Breast epithelium (tissue), 3 donors: ENCODE measurements around the gene TRPM5.

ENCODE experiments used
- CTCF ChIP-seq, 3 donors: fragments of 450-650 bp; IDR thresholded peaks; one replicate each; pipeline ENCODE4 v1.5.1; 2016 to 2017; ENCODE audit warnings: antibody characterized with exemption in 3 of 3, mild to moderate bottlenecking in 3 of 3, moderate library complexity in 3 of 3
- POLR2AphosphoS5 ChIP-seq, 3 donors: sonication (generic); formaldehyde crosslinking; IDR thresholded peaks; one replicate each; pipeline ENCODE4 v1.6.1; 2017; ENCODE audit warnings: antibody characterized with exemption in 3 of 3

DNA sequence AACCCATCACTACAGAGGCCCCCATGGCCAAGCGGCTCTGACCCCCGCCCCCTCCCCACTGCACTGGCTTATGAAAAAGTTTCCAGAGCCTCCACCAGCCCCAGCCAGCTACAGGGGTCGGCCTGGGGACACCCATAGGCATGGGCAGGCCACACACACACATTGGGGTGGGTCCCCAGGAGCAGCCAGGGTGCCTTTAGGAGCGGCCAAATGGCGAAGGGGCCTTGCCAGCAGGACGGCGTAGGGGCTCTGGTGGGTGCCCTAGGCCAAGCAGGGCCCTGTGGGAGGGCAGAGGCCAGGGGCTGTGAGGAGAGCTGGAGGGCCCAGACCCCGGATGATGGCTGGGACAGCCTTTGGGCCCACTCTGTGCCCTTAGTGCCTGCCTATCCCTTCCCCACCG, 33.7 kb downstream of the TRPM5 start:
- TF ChIP-seq CTCF (IDR thresholded peaks at IDR 0.05) (no peak), POLR2AphosphoS5 (IDR thresholded peaks at IDR 0.05) (no peak)
